HepG2 (cell line): ENCODE data around the gene AGGF1.
"Not testable (repeated sequence)": the region's sequence is repeated elsewhere in the genome, so short reads cannot be mapped to it uniquely, and the experiment has no call there.

Experiments
- CREB1 ChIP-seq, 2 experiments: fragments of 450-650 bp in 1 of 2; IDR thresholded peaks; 2 replicates each; pipeline ENCODE4 v1.6.1; 2016 to 2017; ENCODE audit warnings: control low read depth in 1 of 2, mild to moderate bottlenecking in 1 of 2, missing compliant biosample characterization in 1 of 2, missing genetic modification characterization in 1 of 2
- TMF1 ChIP-seq: sonication (generic); formaldehyde crosslinking; IDR thresholded peaks from 2 replicates; pipeline ENCODE4 v1.8.1; 2022; ENCODE audit warnings: low read depth, missing genetic modification reagents
- ZKSCAN5 ChIP-seq: sonication (generic); formaldehyde crosslinking; IDR thresholded peaks from 2 replicates; pipeline ENCODE4 v1.5.1; 2020; ENCODE audit warnings: mild to moderate bottlenecking, missing genetic modification reagents
- TF ChIP-seq, protein P1 (sequence below): sonication (generic); formaldehyde crosslinking; IDR thresholded peaks from 2 replicates; pipeline ENCODE4 v1.4.0; 2020; ENCODE audit warnings: missing genetic modification reagents, borderline replicate concordance

GRCh38 chr5:77107035-77107434 lies 76.8 kb downstream of the AGGF1 start:
- not testable (repeated sequence) for TF ChIP-seq CREB1 (IDR thresholded peaks at IDR 0.05); CREB1 (CRISPR knock-in tag; IDR thresholded peaks at IDR 0.05); ZKSCAN5 (CRISPR knock-in tag); TMF1
- TF ChIP-seq, protein P1, sequence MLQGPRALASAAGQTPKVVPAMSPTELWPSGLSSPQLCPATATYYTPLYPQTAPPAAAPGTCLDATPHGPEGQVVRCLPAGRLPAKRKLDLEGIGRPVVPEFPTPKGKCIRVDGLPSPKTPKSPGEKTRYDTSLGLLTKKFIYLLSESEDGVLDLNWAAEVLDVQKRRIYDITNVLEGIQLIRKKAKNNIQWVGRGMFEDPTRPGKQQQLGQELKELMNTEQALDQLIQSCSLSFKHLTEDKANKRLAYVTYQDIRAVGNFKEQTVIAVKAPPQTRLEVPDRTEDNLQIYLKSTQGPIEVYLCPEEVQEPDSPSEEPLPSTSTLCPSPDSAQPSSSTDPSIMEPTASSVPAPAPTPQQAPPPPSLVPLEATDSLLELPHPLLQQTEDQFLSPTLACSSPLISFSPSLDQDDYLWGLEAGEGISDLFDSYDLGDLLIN, result not testable (repeated sequence)
